HepG2 (cell line): ENCODE measurements around the gene DSC2.

Experiments used
- CTCF ChIP-seq: sonication (generic); formaldehyde crosslinking; IDR thresholded peaks from 2 replicates; pipeline ENCODE4 v1.5.0; 2020; ENCODE audit warnings: mild to moderate bottlenecking, missing genetic modification reagents, moderate library complexity
- GABPA ChIP-seq, 2 experiments: IDR thresholded peaks; 2 replicates each; pipeline ENCODE4 v1.6.1; 2011 to 2016; ENCODE audit warnings: low read depth in 2 of 2, low read length in 1 of 2, missing biosample characterization in 1 of 2, missing genetic modification characterization in 1 of 2
- PREB ChIP-seq: sonication (generic); formaldehyde crosslinking; IDR thresholded peaks from 2 replicates; pipeline ENCODE4 v1.4.0; 2020; ENCODE audit warnings: missing genetic modification reagents
- TFE3 ChIP-seq: IDR thresholded peaks from 2 replicates; pipeline ENCODE4 v1.6.1; 2016
- ZBTB7A ChIP-seq: sonication (generic); formaldehyde crosslinking; IDR thresholded peaks from 2 replicates; pipeline ENCODE4 v1.8.0; 2022; ENCODE audit warnings: mild to moderate bottlenecking, missing genetic modification reagents
- ZFP36L1 ChIP-seq: sonication (generic); formaldehyde crosslinking; IDR thresholded peaks from 2 replicates; pipeline ENCODE4 v1.8.0; 2022; ENCODE audit warnings: mild to moderate bottlenecking, missing genetic modification reagents, moderate library complexity
- ZNF691 ChIP-seq: sonication (generic); formaldehyde crosslinking; IDR thresholded peaks from 2 replicates; pipeline ENCODE4 v1.4.0; 2020; ENCODE audit warnings: missing genetic modification reagents, low read depth, mild to moderate bottlenecking, borderline replicate concordance

GRCh38 chr18:31072175-31072574 lies 30.0 kb downstream of the DSC2 start:
- TF ChIP-seq CTCF (CRISPR knock-in tag) (no peak), ZFP36L1 (CRISPR knock-in tag) (no peak), TFE3 (CRISPR knock-in tag) (no peak), GABPA (IDR thresholded peaks at IDR 0.05; ENCODE audit: low read depth, low read length) (no peak), GABPA (CRISPR knock-in tag; IDR thresholded peaks at IDR 0.05; ENCODE audit: low read depth) (no peak), ZNF691 (CRISPR knock-in tag) (no peak), PREB (CRISPR knock-in tag) (no peak), ZBTB7A (CRISPR knock-in tag) (no peak)
